Loucy (cell line): Measurements from ENCODE around the gene DSCAM.

Experiments
- EZH2phosphoT487 ChIP-seq: fragments of 200-600 bp; IDR thresholded peaks from 2 replicates; pipeline ENCODE4 v1.6.1; 2018; ENCODE audit warnings: antibody characterized with exemption, mild to moderate bottlenecking, moderate library complexity, borderline replicate concordance
- TF ChIP-seq, protein P1 (sequence below): fragments of 200-600 bp; sonication (generic); conservative IDR thresholded peaks from 2 replicates; pipeline ENCODE4 v1.5.1; 2014; ENCODE audit warnings: mild to moderate bottlenecking, antibody characterized with exemption, low read length

DNA sequence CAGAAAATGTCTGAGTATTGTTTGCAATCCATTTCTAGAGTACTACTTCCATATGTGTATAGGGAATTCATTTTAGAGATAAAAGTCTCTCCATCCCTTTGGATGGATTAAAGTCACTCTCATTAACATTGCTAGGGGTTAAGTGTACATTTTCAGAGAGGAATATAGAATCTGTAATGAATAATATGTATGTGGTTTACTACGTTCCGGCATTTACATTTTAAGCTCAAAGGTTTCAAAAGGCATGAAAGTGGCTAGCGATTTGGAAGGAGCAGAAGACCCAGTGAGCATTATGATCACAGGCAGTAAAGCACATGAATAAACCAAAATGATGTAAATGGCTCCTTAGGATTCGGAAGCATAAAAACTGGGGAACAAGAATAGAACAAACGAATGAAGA, 123.0 kb downstream of the DSCAM start:
- TF ChIP-seq, protein P1, sequence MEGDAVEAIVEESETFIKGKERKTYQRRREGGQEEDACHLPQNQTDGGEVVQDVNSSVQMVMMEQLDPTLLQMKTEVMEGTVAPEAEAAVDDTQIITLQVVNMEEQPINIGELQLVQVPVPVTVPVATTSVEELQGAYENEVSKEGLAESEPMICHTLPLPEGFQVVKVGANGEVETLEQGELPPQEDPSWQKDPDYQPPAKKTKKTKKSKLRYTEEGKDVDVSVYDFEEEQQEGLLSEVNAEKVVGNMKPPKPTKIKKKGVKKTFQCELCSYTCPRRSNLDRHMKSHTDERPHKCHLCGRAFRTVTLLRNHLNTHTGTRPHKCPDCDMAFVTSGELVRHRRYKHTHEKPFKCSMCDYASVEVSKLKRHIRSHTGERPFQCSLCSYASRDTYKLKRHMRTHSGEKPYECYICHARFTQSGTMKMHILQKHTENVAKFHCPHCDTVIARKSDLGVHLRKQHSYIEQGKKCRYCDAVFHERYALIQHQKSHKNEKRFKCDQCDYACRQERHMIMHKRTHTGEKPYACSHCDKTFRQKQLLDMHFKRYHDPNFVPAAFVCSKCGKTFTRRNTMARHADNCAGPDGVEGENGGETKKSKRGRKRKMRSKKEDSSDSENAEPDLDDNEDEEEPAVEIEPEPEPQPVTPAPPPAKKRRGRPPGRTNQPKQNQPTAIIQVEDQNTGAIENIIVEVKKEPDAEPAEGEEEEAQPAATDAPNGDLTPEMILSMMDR, result no peak
- TF ChIP-seq EZH2phosphoT487, result no peak
